Measurements from ENCODE around the gene ANKRD11.

Gene ANKRD11

GRCh38 chr16:89378947-89379771 lies 111.2 kb downstream of the ANKRD11 start:
- H3K4me3 ChIP-seq (replicated peaks; ENCODE audit: low read depth, low read length): no peak overlapping the region
- TF ChIP-seq, protein P1, sequence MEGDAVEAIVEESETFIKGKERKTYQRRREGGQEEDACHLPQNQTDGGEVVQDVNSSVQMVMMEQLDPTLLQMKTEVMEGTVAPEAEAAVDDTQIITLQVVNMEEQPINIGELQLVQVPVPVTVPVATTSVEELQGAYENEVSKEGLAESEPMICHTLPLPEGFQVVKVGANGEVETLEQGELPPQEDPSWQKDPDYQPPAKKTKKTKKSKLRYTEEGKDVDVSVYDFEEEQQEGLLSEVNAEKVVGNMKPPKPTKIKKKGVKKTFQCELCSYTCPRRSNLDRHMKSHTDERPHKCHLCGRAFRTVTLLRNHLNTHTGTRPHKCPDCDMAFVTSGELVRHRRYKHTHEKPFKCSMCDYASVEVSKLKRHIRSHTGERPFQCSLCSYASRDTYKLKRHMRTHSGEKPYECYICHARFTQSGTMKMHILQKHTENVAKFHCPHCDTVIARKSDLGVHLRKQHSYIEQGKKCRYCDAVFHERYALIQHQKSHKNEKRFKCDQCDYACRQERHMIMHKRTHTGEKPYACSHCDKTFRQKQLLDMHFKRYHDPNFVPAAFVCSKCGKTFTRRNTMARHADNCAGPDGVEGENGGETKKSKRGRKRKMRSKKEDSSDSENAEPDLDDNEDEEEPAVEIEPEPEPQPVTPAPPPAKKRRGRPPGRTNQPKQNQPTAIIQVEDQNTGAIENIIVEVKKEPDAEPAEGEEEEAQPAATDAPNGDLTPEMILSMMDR (IDR thresholded peaks at IDR 0.05; ENCODE audit: low read depth, low read length, missing control alignments): no peak
- DNase-seq (ENCODE audit: extremely low read depth, low read depth): no peak

DNA sequence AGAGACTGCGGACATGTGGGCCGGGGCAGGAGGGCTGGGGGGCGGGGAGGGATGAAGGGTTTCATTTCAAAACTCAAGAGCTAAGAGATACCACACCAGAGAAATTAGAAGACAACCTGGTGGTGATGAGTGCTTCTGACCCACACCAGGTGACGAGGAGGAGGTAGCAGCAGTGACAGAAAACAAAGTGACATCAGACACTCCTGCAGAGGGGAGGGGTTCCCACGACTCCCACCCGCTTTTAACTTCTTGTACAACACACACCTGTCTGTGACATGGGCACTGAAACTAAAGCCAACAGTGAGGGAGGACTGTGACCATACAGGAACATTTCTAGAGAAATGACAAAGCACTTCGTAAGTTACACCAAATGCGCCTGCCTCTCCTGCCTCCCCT lies 112.9 kb downstream of the ANKRD11 start:
- DNase-seq (ENCODE audit: extremely low read depth, low read depth): no peak
- TF ChIP-seq, protein P1 (IDR thresholded peaks at IDR 0.05; ENCODE audit: low read depth, low read length, missing control alignments): no peak
- H3K4me3 ChIP-seq (replicated peaks; ENCODE audit: low read depth, low read length): no peak overlapping the region

GRCh38 chr16:89376812-89377452 lies 113.4 kb downstream of the ANKRD11 start:
- no peak overlapping the region for H3K4me3 ChIP-seq (replicated peaks; ENCODE audit: low read depth, low read length)
- DNase-seq (ENCODE audit: extremely low read depth, low read depth): no peak
- TF ChIP-seq, protein P1 (IDR thresholded peaks at IDR 0.05; ENCODE audit: low read depth, low read length, missing control alignments): no peak

GRCh38 chr16:89375686-89376085 lies 114.7 kb downstream of the ANKRD11 start:
- no peak overlapping the region for H3K4me3 ChIP-seq (replicated peaks; ENCODE audit: low read depth, low read length)
- no peak for DNase-seq (ENCODE audit: extremely low read depth, low read depth)
- TF ChIP-seq, protein P1 (IDR thresholded peaks at IDR 0.05; ENCODE audit: low read depth, low read length, missing control alignments): no peak

DNA sequence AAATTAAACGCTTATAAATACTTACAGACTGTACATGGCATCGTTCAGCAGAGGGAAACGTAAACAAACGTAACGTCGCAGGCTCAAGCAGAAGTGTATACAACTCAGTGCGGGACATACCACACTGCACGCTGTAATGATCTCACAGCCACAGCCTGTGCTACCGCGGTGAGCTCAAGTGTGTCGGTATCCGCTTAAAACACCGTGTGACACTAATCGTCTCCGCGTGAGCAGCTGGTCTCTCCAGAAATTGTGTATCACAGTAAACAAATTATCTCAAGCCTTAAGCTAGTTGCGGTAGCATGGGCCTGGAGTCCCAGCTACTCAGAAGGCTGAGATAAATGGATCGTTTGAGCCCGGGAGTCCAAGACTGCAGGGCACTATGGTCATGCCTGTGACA lies 115.3 kb downstream of the ANKRD11 start:
- TF ChIP-seq, protein P1 (IDR thresholded peaks at IDR 0.05; ENCODE audit: low read depth, low read length, missing control alignments): no peak
- H3K4me3 ChIP-seq (replicated peaks; ENCODE audit: low read depth, low read length): no peak overlapping the region
- DNase-seq (ENCODE audit: extremely low read depth, low read depth): no peak

DNA sequence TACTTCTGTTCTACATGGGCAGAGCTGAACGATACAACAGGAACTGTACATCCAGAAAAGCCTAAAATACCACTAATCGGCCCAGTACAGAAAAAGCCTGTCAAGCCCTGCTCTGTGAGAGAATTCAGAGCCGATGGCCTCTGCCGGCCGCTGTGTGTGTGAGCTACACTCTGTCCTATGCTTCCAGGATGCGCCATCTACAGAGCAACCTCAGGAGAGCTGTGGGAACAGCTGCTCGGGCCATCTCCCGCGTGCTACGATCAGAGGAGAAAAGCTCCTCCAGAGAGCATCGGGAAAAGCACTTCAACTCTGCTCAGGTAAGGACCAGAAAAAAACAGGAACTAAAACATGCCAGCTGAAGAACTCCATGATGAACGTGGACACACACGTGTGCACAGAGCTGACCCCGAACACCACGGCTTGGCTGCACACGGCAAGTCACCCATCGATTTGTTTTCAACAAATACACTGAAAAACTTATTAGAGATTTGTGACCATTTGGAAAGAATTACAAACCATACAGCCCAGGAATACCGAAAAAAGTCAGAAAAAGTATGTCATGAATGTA lies 115.9 kb downstream of the ANKRD11 start:
- no peak for DNase-seq (ENCODE audit: extremely low read depth, low read depth)
- TF ChIP-seq, protein P1 (IDR thresholded peaks at IDR 0.05; ENCODE audit: low read depth, low read length, missing control alignments): no peak
- no peak overlapping the region for H3K4me3 ChIP-seq (replicated peaks; ENCODE audit: low read depth, low read length)
